ENCODE data around the gene PLCG2. TPM values are rescaled to one million over a fixed set of nuclear protein-coding genes. Genes with fewer than 3 reads are reported as not detected.
"Not testable (repeated sequence)": the region's sequence is repeated elsewhere in the genome, so short reads cannot be mapped to it uniquely, and the experiment has no call there.

The PLCG2 gene
- total RNA-seq, 2 experiments from 2014 or later, result 11.0 to 13.3 TPM

- H3K27me3 Mint-ChIP-seq; H3K27ac Mint-ChIP-seq; H3K4me3 Mint-ChIP-seq; POLR2A ChIA-PET; DNase-seq; CTCF ChIA-PET; H3K9me3 Mint-ChIP-seq; H3K36me3 Mint-ChIP-seq (ENCODE audit: low read depth): not testable (repeated sequence)
- H3K4me1 Mint-ChIP-seq, result peaks cover 33% of the 10 kb centered on the region
Measured at GRCh38 chr16:81801724-81802123, 22.6 kb downstream of the PLCG2 start.

GRCh38 chr16:81803332-81803731, 24.2 kb downstream of the PLCG2 start:
- Mint-ChIP-seq H3K36me3 (ENCODE audit: low read depth) (peaks cover 3% of the 10 kb centered on the region), H3K9me3 (no peaks in the 10 kb centered on the region), H3K4me1 (peaks cover 21% of the 10 kb centered on the region), H3K27ac (no peak overlapping the region), H3K4me3 (no peak overlapping the region), H3K27me3 (no peaks in the 10 kb centered on the region)
- no peak for DNase-seq
- ChIA-PET CTCF (no interaction called here), POLR2A (no interaction called here)

- peaks cover 18% of the 10 kb centered on the region for H3K4me1 Mint-ChIP-seq
Measured at GRCh38 chr16:81804134-81804610, 25.1 kb downstream of the PLCG2 start.

GRCh38 chr16:81806696-81807095, 27.6 kb downstream of the PLCG2 start:
- ChIA-PET CTCF (no interaction called here), POLR2A (interaction anchor here (1.3 kb wide), 1 partner anchor 27 kb away, joined by 4 read pairs; the partner anchor contains the start of gene PLCG2)
- Mint-ChIP-seq H3K27me3 (no peaks in the 10 kb centered on the region), H3K4me1 (peaks cover 37% of the 10 kb centered on the region), H3K4me3 (no peak overlapping the region), H3K27ac (no peak overlapping the region), H3K36me3 (ENCODE audit: low read depth) (peaks cover 3% of the 10 kb centered on the region), H3K9me3 (no peaks in the 10 kb centered on the region)
- no peak for DNase-seq

More at GRCh38 chr16:81804134-81804610, 25.1 kb downstream of the PLCG2 start:
- Mint-ChIP-seq H3K4me3 (no peak overlapping the region), H3K36me3 (ENCODE audit: low read depth) (peaks cover 3% of the 10 kb centered on the region), H3K27ac (no peak overlapping the region), H3K9me3 (no peaks in the 10 kb centered on the region), H3K27me3 (no peaks in the 10 kb centered on the region)
- no peak for DNase-seq
- CTCF ChIA-PET, result no interaction called here
- POLR2A ChIA-PET, result no interaction called here

GRCh38 chr16:81807767-81808358, 28.8 kb downstream of the PLCG2 start:
- Mint-ChIP-seq H3K4me1 (peaks cover 38% of the 10 kb centered on the region), H3K36me3 (ENCODE audit: low read depth) (peaks cover 8% of the 10 kb centered on the region), H3K4me3 (no peak overlapping the region), H3K27me3 (no peaks in the 10 kb centered on the region), H3K9me3 (no peaks in the 10 kb centered on the region), H3K27ac (no peak overlapping the region)
- CTCF ChIA-PET, result no interaction called here
- POLR2A ChIA-PET, result no interaction called here
- DNase-seq, result no peak

- Mint-ChIP-seq H3K4me1 (peaks cover 37% of the 10 kb centered on the region), H3K36me3 (ENCODE audit: low read depth) (peaks cover 8% of the 10 kb centered on the region), H3K4me3 (no peak overlapping the region), H3K27ac (peak overlapping the region; percentile 9), H3K9me3 (no peaks in the 10 kb centered on the region), H3K27me3 (no peaks in the 10 kb centered on the region)
- CTCF ChIA-PET, result no interaction called here
- POLR2A ChIA-PET, result no interaction called here
- peak; percentile 37 for DNase-seq
Measured at GRCh38 chr16:81808933-81809480, 29.9 kb downstream of the PLCG2 start.

GRCh38 chr16:81809567-81809966, 30.5 kb downstream of the PLCG2 start:
- H3K4me3 Mint-ChIP-seq, result no peak overlapping the region
- H3K4me1 Mint-ChIP-seq, result peaks cover 34% of the 10 kb centered on the region
- ChIA-PET CTCF (no interaction called here), POLR2A (no interaction called here)
- peaks cover 8% of the 10 kb centered on the region for H3K36me3 Mint-ChIP-seq (ENCODE audit: low read depth)
- no peaks in the 10 kb centered on the region for H3K27me3 Mint-ChIP-seq
- no peak overlapping the region for H3K27ac Mint-ChIP-seq
- no peak for DNase-seq
- H3K9me3 Mint-ChIP-seq, result no peaks in the 10 kb centered on the region

GRCh38 chr16:81810361-81810760, 31.3 kb downstream of the PLCG2 start:
- Mint-ChIP-seq H3K4me1 (peaks cover 34% of the 10 kb centered on the region), H3K27me3 (no peaks in the 10 kb centered on the region), H3K4me3 (no peak overlapping the region), H3K36me3 (ENCODE audit: low read depth) (peaks cover 5% of the 10 kb centered on the region), H3K9me3 (no peaks in the 10 kb centered on the region), H3K27ac (peak overlapping the region; percentile 3)
- POLR2A ChIA-PET, result no interaction called here
- CTCF ChIA-PET, result no interaction called here
- DNase-seq, result no peak

GRCh38 chr16:81810894-81811538, 31.9 kb downstream of the PLCG2 start:
- Mint-ChIP-seq H3K4me3 (no peak overlapping the region), H3K27ac (peak overlapping the region; percentile 7), H3K9me3 (no peaks in the 10 kb centered on the region), H3K36me3 (ENCODE audit: low read depth) (peaks cover 5% of the 10 kb centered on the region), H3K4me1 (peaks cover 34% of the 10 kb centered on the region), H3K27me3 (no peaks in the 10 kb centered on the region)
- ChIA-PET CTCF (no interaction called here), POLR2A (no interaction called here)
- no peak for DNase-seq

- POLR2A ChIA-PET, result no interaction called here
- Mint-ChIP-seq H3K4me1 (peaks cover 42% of the 10 kb centered on the region), H3K9me3 (no peaks in the 10 kb centered on the region), H3K27me3 (no peaks in the 10 kb centered on the region), H3K27ac (no peak overlapping the region), H3K36me3 (ENCODE audit: low read depth) (peaks cover 5% of the 10 kb centered on the region), H3K4me3 (no peak overlapping the region)
- CTCF ChIA-PET, result no interaction called here
- no peak for DNase-seq
Measured at GRCh38 chr16:81813648-81814047, 34.6 kb downstream of the PLCG2 start.

GRCh38 chr16:81814751-81815428, 35.8 kb downstream of the PLCG2 start:
- peaks cover 30% of the 10 kb centered on the region for H3K4me1 Mint-ChIP-seq
- H3K9me3 Mint-ChIP-seq, result no peaks in the 10 kb centered on the region

GRCh38 chr16:81815429-81815766, 36.3 kb downstream of the PLCG2 start:
- H3K36me3 Mint-ChIP-seq (ENCODE audit: low read depth), result peaks cover 5% of the 10 kb centered on the region
- ChIA-PET CTCF (no interaction called here), POLR2A (no interaction called here)
- H3K9me3 Mint-ChIP-seq, result no peaks in the 10 kb centered on the region
- H3K27ac Mint-ChIP-seq, result no peak overlapping the region
- no peak overlapping the region for H3K4me3 Mint-ChIP-seq
- H3K27me3 Mint-ChIP-seq, result no peaks in the 10 kb centered on the region
- DNase-seq, result no peak
- H3K4me1 Mint-ChIP-seq, result peaks cover 25% of the 10 kb centered on the region

More at GRCh38 chr16:81814751-81815428, 35.8 kb downstream of the PLCG2 start:
- Mint-ChIP-seq H3K4me3 (no peak overlapping the region), H3K27me3 (no peaks in the 10 kb centered on the region), H3K36me3 (ENCODE audit: low read depth) (peaks cover 5% of the 10 kb centered on the region), H3K27ac (no peak overlapping the region)
- DNase-seq, result no peak
- ChIA-PET CTCF (no interaction called here), POLR2A (no interaction called here)

GRCh38 chr16:81816351-81816750, 37.3 kb downstream of the PLCG2 start:
- no peak for DNase-seq
- Mint-ChIP-seq H3K27me3 (no peaks in the 10 kb centered on the region), H3K27ac (no peak overlapping the region), H3K9me3 (no peaks in the 10 kb centered on the region), H3K4me3 (no peak overlapping the region), H3K4me1 (peaks cover 15% of the 10 kb centered on the region), H3K36me3 (ENCODE audit: low read depth) (peaks cover 5% of the 10 kb centered on the region)
- POLR2A ChIA-PET, result no interaction called here
- CTCF ChIA-PET, result no interaction called here

Data from activated CD4-positive, alpha-beta memory T cell treated with anti-CD3 and anti-CD28 coated beads, Interleukin-2, amount 10 ng/mL, durations not matched to agents 7 days and 5 days (primary cell).